Choroid plexus epithelial cell (primary cell): Measurements from ENCODE around the gene TNRC6C.

Experiments
- DNase-seq: peaks from one replicate; pipeline ENCODE4 v3.0.0-alpha.2; 2010; ENCODE audit warnings: low read depth
- H3K4me3 ChIP-seq: 2 replicates; pipeline ENCODE4 v1.5.1; 2011; ENCODE audit warnings: low read depth, mild to moderate bottlenecking, control low read depth, low read length, moderate library complexity
- TF ChIP-seq, protein P1 (sequence below): conservative IDR thresholded peaks from 2 replicates; pipeline ENCODE4 v1.5.1; 2011; ENCODE audit warnings: low read depth, mild to moderate bottlenecking, control low read depth, inconsistent platforms, low read length, moderate library complexity

TNRC6C gene

DNA sequence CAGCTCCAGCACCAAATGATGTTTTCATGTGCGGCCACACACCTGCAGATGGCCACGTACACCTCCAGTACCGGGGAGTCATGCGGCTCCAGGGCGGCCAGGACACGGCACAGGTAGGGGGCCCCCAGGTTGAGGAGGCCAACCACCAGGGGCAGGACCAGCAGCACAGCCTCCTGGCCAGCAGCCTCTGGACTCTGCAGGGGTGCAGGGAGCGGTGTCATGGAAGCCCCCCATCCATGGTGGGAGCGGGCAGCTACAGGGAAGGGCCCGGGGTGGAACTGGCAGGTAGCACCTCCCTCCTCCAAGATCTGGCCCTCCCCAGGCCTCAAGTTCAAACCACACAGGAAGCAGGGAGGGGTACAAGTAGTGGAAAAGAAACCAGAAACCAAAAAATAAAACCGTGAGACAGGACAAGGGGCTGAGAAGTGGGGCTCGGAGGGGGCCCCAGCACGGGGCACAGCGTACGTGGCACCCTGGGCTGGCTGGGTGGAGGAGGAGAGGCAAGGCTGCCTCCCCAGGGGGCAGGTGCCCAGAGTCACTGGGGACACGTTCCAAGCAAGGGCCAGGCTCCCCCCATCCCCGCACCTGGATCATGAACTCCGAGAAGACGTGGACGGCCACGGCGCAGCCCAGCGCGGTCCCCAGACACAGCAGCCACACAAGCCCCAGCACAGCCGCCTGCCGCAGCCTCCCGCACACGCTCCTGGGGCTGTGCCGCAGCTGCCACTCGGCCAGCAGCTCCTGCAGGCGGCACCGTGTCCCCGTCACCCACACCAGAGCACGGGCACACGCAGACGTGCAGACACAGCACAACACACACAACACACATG lies 162.7 kb downstream of the TNRC6C start:
- H3K4me3 ChIP-seq, result no peak overlapping the region
- DNase-seq, result no peak
- TF ChIP-seq, protein P1, sequence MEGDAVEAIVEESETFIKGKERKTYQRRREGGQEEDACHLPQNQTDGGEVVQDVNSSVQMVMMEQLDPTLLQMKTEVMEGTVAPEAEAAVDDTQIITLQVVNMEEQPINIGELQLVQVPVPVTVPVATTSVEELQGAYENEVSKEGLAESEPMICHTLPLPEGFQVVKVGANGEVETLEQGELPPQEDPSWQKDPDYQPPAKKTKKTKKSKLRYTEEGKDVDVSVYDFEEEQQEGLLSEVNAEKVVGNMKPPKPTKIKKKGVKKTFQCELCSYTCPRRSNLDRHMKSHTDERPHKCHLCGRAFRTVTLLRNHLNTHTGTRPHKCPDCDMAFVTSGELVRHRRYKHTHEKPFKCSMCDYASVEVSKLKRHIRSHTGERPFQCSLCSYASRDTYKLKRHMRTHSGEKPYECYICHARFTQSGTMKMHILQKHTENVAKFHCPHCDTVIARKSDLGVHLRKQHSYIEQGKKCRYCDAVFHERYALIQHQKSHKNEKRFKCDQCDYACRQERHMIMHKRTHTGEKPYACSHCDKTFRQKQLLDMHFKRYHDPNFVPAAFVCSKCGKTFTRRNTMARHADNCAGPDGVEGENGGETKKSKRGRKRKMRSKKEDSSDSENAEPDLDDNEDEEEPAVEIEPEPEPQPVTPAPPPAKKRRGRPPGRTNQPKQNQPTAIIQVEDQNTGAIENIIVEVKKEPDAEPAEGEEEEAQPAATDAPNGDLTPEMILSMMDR, result no peak

DNA sequence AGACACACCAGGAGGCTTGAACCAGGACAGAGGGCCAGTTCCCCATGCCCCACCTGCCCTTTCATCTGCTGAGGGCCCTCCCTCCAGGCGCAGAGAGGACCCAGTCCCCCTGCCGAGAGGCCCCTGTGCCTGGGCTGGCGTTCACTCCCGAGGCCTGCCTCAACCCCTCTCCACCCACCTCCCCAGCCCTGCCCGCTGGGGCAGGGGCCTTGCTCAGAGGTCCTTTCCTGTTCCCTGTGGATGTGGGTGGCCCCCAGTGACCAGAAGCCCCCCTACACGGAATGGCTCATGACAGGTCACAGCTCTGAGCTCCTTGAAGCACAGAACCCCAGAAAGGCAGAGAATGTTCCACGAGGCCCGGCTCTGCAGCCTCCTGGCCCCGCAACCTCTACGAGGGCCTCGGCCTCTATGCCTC lies 163.3 kb downstream of the TNRC6C start:
- TF ChIP-seq, protein P1, result no peak
- H3K4me3 ChIP-seq, result no peak overlapping the region
- no peak for DNase-seq

DNA sequence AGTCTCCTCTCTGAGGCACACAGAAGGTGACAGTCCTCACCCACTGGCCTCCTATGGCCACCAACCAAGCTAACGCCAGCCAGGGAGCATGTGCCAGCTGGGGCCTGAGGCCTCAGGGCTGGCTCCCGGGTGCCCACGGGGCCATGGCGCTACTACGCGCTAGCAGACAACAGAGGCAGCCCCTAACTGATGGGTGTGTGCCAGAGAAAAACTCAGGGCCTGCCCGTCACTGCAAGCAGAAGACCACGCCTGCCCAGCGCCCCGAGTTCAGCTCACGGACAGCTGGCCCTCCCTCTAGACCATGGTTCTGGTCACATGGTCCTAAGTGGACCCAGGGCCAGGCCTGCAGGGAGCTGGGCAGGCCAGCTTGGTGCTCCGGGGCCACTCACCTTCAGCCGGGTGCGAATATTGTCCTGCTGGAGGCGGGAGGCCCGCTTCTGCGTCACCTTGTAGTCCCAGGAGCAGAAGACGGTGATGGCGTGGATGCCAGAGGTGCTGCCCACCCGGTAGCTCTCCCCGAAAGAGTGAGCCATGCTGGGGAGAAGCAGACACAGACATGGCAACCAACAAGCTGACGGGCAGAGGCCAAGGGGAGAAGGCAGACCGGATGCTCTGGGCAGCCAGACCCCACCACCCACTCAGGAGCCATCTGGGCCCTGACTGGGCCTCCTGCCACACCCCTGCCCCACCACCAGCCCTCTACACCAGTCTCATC lies 163.9 kb downstream of the TNRC6C start:
- no peak overlapping the region for H3K4me3 ChIP-seq
- TF ChIP-seq, protein P1, result no peak
- no peak for DNase-seq

DNA sequence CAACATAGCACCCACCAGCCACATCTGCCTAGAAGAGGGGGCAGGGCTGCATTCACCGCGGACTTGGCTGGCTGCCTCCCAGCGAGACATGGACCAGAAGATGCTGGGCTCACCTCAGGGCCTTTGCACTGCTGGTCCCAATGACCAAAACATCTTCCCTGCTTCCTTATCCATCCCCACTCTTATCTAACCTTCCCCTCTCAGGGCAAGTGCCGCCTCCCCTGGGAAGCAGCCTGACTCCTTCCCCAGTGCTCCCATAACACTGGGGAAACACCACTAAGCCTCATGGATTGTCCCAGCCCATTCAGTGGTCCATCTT lies 164.4 kb downstream of the TNRC6C start:
- TF ChIP-seq, protein P1, result no peak
- no peak overlapping the region for H3K4me3 ChIP-seq
- no peak for DNase-seq

DNA sequence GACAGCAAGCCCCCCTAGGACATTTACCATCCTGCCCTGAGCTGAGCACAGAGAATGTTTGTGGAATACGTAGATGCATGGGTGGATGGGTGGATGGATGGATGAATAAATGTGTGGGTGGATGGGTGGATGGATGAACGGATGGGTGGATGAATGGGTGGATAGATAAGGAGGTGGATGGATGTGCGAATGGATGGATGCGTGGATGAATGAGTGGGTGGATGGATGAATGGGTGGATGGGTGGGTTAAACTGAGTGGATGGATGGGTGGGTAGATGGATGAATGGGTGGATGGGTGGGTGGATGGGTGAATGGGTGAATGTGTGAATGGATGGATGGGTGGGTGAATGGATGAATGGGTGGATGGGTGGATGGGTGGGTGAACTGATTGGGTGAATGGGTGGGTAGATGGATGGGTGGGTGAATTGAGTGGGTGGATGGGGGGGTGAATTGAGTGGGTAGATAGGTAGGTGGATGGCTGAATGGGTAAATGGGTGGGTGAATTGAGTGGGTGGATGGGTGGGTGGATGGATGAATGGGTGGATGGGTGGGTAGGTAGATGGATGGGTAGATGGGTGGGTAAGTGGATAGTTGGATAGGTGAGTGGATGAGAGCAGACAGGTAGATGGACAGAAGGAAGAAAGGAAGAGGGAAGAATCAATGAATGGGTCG lies 164.9 kb downstream of the TNRC6C start:
- TF ChIP-seq, protein P1, result no peak
- H3K4me3 ChIP-seq, result no peak overlapping the region
- DNase-seq, result no peak

DNA sequence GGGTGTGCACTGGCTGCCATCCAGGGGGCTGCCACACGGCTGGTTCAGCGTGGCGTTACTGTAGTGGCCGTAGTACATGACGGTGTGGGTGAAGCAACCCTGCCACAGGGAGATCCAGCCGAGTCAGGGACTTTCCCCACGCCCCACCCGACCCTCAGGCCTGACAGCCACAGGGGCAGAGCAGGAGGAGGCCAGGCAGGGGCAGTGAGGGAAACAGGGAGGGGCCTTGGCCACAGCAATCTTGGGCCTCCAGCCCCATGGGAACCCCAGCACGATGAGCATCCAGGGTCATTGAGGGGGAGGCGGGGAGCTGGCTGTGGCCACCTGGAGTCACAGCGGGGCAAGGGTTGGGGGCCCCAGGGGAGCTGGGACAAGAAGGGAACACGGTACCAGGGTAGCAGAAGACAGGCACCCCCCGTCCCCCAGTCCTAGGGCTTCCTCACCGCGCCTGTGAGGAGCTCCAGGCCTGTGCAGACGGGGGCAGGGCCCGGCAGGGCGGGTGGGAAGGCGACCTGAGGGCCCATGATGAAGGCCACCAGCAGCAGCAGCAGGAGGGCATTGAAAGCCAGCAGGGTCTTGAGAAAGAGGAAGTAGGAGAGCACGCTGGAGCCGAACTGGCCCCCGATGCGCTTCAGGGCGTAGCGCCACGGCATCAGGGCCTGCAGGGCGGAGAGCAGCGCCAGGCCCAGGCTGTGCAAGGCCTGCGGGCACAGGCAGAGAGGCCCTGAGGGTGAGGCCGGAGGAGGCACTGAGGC lies 165.8 kb downstream of the TNRC6C start:
- DNase-seq, result no peak
- H3K4me3 ChIP-seq, result no peak overlapping the region
- TF ChIP-seq, protein P1, result no peak
